Epidermal melanocyte (primary cell): Measurements from ENCODE around the gene SERAC1.
"Not testable (repeated sequence)": the region's sequence is repeated elsewhere in the genome, so short reads cannot be mapped to it uniquely, and the experiment has no call there.

Experiments
- DNase-seq: peaks from one replicate; pipeline ENCODE4 v3.0.0; 2011; ENCODE audit warnings: low spot score; ENCODE audit not compliant: insufficient read length

Gene SERAC1

GRCh38 chr6:158174514-158174913 lies 6.5 kb upstream of the SERAC1 start:
- no peak for DNase-seq

- no peak for DNase-seq
Measured at GRCh38 chr6:158174024-158174423, 6.0 kb upstream of the SERAC1 start.

- DNase-seq = no peak
Measured at GRCh38 chr6:158172001-158172400, 3.9 kb upstream of the SERAC1 start.

GRCh38 chr6:158170656-158171081 lies 2.6 kb upstream of the SERAC1 start:
- peak; percentile 24 for DNase-seq

- not testable (repeated sequence) for DNase-seq
Measured at GRCh38 chr6:158169634-158170033, 1.6 kb upstream of the SERAC1 start.

- no peak for DNase-seq
Measured at GRCh38 chr6:158165919-158166416, 2.1 kb downstream of the SERAC1 start.

GRCh38 chr6:158164579-158165170 lies 3.4 kb downstream of the SERAC1 start:
- DNase-seq = no peak

- no peak for DNase-seq
Measured at GRCh38 chr6:158161566-158162254, 6.4 kb downstream of the SERAC1 start.

GRCh38 chr6:158160932-158161539 lies 7.0 kb downstream of the SERAC1 start:
- no peak for DNase-seq

GRCh38 chr6:158158748-158159147 lies 9.3 kb downstream of the SERAC1 start:
- no peak for DNase-seq

GRCh38 chr6:158158123-158158522 lies 9.9 kb downstream of the SERAC1 start:
- no peak for DNase-seq

GRCh38 chr6:158157064-158157764 lies 10.8 kb downstream of the SERAC1 start:
- no peak for DNase-seq

- no peak for DNase-seq
Measured at GRCh38 chr6:158154816-158155215, 13.2 kb downstream of the SERAC1 start.

- DNase-seq = no peak
Measured at GRCh38 chr6:158153576-158153975, 14.5 kb downstream of the SERAC1 start.

- no peak for DNase-seq
Measured at GRCh38 chr6:158152659-158153058, 15.4 kb downstream of the SERAC1 start.

GRCh38 chr6:158152025-158152424 lies 16.0 kb downstream of the SERAC1 start:
- not testable (repeated sequence) for DNase-seq

- DNase-seq = no peak
Measured at GRCh38 chr6:158150701-158151100, 17.4 kb downstream of the SERAC1 start.

GRCh38 chr6:158149641-158150040 lies 18.4 kb downstream of the SERAC1 start:
- no peak for DNase-seq

GRCh38 chr6:158143700-158144099 lies 24.4 kb downstream of the SERAC1 start:
- no peak for DNase-seq

- no peak for DNase-seq
Measured at GRCh38 chr6:158142789-158143188, 25.3 kb downstream of the SERAC1 start.

GRCh38 chr6:158131926-158132325 lies 36.1 kb downstream of the SERAC1 start:
- no peak for DNase-seq

- no peak for DNase-seq
Measured at GRCh38 chr6:158125271-158125670, 42.8 kb downstream of the SERAC1 start.
